ENCODE data around the gene OTX2. TPM values are rescaled to one million over a fixed set of nuclear protein-coding genes. Genes with fewer than 3 reads are reported as not detected.

The OTX2 gene
- total and polyA plus RNA-seq, 12 donors: not detected

- intact Hi-C loops (cut with DNase I): no loop called here
- Histone ChIP-seq H3K4me1 (no peaks in the 10 kb centered on the region), H3K9me3 (no peaks in the 10 kb centered on the region), H3K4me3 (no peak overlapping the region), H3K36me3 (no peaks in the 10 kb centered on the region), H3K27ac (no peak overlapping the region), H3K27me3 (peaks cover 0 to 77% (median 40%) of the 10 kb centered on the region in 7 donors)
- ATAC-seq (no peak), DNase-seq (no peak)
- 63 to 70% methylated on average over 2 of the region's 2 CpGs for WGBS, 2 donors
- TF ChIP-seq CTCF (IDR thresholded peaks at IDR 0.05): no peak
Measured at GRCh38 chr14:56854325-56854724, 44.0 kb upstream of the OTX2 start.

GRCh38 chr14:56846970-56847930 lies 37.0 kb upstream of the OTX2 start:
- intact Hi-C loops (cut with DNase I): no loop called here
- H3K36me3 ChIP-seq: no peaks in the 10 kb centered on the region
- no peak for TF ChIP-seq CTCF (IDR thresholded peaks at IDR 0.05)
- peaks cover 0 to 5% (median 0%) of the 10 kb centered on the region in 11 donors for H3K9me3 ChIP-seq
- DNase-seq (no peak), ATAC-seq (no peak)
- no peaks in the 10 kb centered on the region for H3K4me1 ChIP-seq
- 38 to 46% methylated on average over 11 of the region's 11 CpGs for WGBS, 2 donors
- H3K4me3 ChIP-seq: no peak overlapping the region
- peaks cover 0 to 59% (median 31%) of the 10 kb centered on the region in 7 donors for H3K27me3 ChIP-seq
- H3K27ac ChIP-seq: no peak overlapping the region

- WGBS, 2 donors: 23 to 24% methylated on average over 16 of the region's 16 CpGs
Measured at GRCh38 chr14:56844406-56845002, 34.2 kb upstream of the OTX2 start.

More at GRCh38 chr14:56844406-56845002, 34.2 kb upstream of the OTX2 start:
- intact Hi-C loops (cut with DNase I): no loop called here
- Histone ChIP-seq H3K9me3 (peaks cover 0 to 5% (median 0%) of the 10 kb centered on the region in 11 donors), H3K27me3 (peaks cover 0 to 62% (median 32%) of the 10 kb centered on the region in 7 donors), H3K4me1 (no peaks in the 10 kb centered on the region), H3K4me3 (no peak overlapping the region), H3K27ac (no peak overlapping the region), H3K36me3 (no peaks in the 10 kb centered on the region)
- TF ChIP-seq CTCF (IDR thresholded peaks at IDR 0.05): no peak
- ATAC-seq (no peak), DNase-seq (no peak)
